ENCODE data around the gene PLK1.
"Not testable (repeated sequence)": the region's sequence is repeated elsewhere in the genome, so short reads cannot be mapped to it uniquely, and the experiment has no call there.

The PLK1 gene

DNA sequence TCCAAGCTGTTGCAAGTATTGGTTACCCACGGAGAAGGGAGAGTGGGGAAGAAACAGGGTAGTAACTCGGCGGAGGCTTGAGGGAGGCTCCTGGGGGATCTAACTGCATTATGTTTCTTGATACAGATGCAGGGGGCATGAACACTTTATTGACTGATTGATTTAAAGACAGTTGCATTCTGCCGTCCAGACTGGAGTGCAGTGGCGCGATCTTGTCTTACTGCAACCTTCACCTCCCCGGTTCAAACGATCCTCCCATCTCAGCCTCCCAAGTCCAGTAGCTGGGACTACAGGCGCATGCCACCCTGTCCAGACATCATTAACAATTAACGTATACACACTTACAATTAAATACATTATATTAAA lies 49.4 kb downstream of the PLK1 start:
- Histone ChIP-seq H3K4me1 (ENCODE audit: insufficient read depth, low read length, poor library complexity, severe bottlenecking) (no peaks in the 10 kb centered on the region), H3F3A (ENCODE audit: low read depth) (no peaks in the 10 kb centered on the region), H3K27me3 (ENCODE audit: insufficient read depth, low read length, poor library complexity, severe bottlenecking) (no peaks in the 10 kb centered on the region), H2AFZ (ENCODE audit: low read length) (peak overlapping the region; percentile 90), H4K20me1 (ENCODE audit: insufficient read depth, low read length, poor library complexity, severe bottlenecking) (no peaks in the 10 kb centered on the region), H3K9ac (ENCODE audit: low read depth, low read length, poor library complexity, severe bottlenecking) (no peak overlapping the region), H3K9me2 (replicated peaks; ENCODE audit: low read depth, low read length) (no peaks in the 10 kb centered on the region), H3K4me3 (ENCODE audit: low read length, poor library complexity, severe bottlenecking) (no peak overlapping the region), H3K9me3 (ENCODE audit: insufficient read depth, low read depth, low read length) (no peaks in the 10 kb centered on the region; the same call in 1 of the 2 replicates), H3K36me3 (ENCODE audit: insufficient read depth, low read length) (no peaks in the 10 kb centered on the region), H3K79me2 (ENCODE audit: insufficient read depth, low read length) (no peaks in the 10 kb centered on the region), H3K4me2 (ENCODE audit: low read depth, low read length, poor library complexity, severe bottlenecking) (peak overlapping the region; percentile 46)
- TF ChIP-seq EZH2phosphoT487 (IDR thresholded peaks at IDR 0.05; ENCODE audit: borderline replicate concordance) = no peak
- TF ChIP-seq, protein P1, sequence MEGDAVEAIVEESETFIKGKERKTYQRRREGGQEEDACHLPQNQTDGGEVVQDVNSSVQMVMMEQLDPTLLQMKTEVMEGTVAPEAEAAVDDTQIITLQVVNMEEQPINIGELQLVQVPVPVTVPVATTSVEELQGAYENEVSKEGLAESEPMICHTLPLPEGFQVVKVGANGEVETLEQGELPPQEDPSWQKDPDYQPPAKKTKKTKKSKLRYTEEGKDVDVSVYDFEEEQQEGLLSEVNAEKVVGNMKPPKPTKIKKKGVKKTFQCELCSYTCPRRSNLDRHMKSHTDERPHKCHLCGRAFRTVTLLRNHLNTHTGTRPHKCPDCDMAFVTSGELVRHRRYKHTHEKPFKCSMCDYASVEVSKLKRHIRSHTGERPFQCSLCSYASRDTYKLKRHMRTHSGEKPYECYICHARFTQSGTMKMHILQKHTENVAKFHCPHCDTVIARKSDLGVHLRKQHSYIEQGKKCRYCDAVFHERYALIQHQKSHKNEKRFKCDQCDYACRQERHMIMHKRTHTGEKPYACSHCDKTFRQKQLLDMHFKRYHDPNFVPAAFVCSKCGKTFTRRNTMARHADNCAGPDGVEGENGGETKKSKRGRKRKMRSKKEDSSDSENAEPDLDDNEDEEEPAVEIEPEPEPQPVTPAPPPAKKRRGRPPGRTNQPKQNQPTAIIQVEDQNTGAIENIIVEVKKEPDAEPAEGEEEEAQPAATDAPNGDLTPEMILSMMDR (conservative IDR thresholded peaks at IDR 0.05; ENCODE audit: low read length) = no peak; the same call in 1 of the 2 replicates

DNA sequence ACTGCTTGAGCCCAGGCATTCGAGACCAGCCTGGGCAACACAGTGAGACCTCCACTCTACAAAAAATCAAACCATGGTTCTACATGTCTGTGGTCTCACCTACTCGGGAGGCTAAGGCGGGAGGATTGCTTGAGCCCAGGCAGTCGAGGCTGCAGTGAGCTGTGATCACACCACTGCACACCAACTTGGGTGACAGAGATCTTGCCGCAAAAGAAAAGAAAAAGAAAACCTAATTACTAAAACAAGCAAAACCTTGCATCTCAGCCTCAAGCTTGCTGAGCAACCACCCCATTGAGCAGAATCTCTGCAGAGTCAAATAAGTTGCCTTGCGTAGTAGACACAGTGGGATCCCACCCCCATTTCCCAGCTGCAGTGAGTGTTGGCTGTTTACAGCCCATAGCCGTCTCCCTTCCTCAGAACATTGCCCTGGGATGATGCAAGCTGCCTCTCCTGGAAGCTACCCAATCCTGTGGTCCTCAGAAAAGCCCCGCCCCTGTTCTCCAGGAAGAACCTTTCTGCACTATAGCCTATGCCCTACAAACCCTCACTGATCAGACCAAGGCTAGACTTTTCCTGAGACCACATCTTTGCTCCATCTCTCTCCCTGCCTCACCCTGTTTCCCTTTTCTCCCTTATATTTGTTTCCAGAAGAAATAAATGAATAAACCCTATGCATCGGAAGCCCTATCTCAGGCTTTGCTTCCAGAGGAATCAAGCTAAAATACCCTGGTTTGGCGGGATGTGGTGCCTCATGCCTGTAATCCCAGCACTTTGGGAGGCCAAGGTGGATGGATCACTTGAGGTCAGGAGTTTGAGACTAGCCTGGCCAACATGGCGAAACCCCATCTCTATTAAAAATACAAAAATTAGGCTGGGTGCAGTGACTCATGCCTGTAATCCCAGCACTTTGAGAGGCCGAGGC lies 51.1 kb downstream of the PLK1 start:
- Histone ChIP-seq H3K9me3 (ENCODE audit: insufficient read depth, low read depth, low read length) (no peaks in the 10 kb centered on the region), H3K4me2 (ENCODE audit: low read depth, low read length, poor library complexity, severe bottlenecking) (no peak overlapping the region), H3K4me1 (ENCODE audit: insufficient read depth, low read length, poor library complexity, severe bottlenecking) (no peaks in the 10 kb centered on the region), H4K20me1 (ENCODE audit: insufficient read depth, low read length, poor library complexity, severe bottlenecking) (no peaks in the 10 kb centered on the region), H3K9ac (ENCODE audit: low read depth, low read length, poor library complexity, severe bottlenecking) (no peak overlapping the region), H3K27me3 (ENCODE audit: insufficient read depth, low read length, poor library complexity, severe bottlenecking) (no peaks in the 10 kb centered on the region), H3K36me3 (ENCODE audit: insufficient read depth, low read length) (no peaks in the 10 kb centered on the region), H3K4me3 (ENCODE audit: low read length, poor library complexity, severe bottlenecking) (no peak overlapping the region), H3K9me2 (replicated peaks; ENCODE audit: low read depth, low read length) (no peaks in the 10 kb centered on the region), H3F3A (ENCODE audit: low read depth) (no peaks in the 10 kb centered on the region), H3K79me2 (ENCODE audit: insufficient read depth, low read length) (no peaks in the 10 kb centered on the region), H2AFZ (ENCODE audit: low read length) (peak overlapping the region; percentile 81)
- TF ChIP-seq EZH2phosphoT487 (IDR thresholded peaks at IDR 0.05; ENCODE audit: borderline replicate concordance) = no peak
- TF ChIP-seq, protein P1 (conservative IDR thresholded peaks at IDR 0.05; ENCODE audit: low read length) = no peak

- H3F3A ChIP-seq (ENCODE audit: low read depth) = no peaks in the 10 kb centered on the region
- H3K27me3 ChIP-seq (ENCODE audit: insufficient read depth, low read length, poor library complexity, severe bottlenecking) = no peaks in the 10 kb centered on the region
- TF ChIP-seq, protein P1 (conservative IDR thresholded peaks at IDR 0.05; ENCODE audit: low read length) = no peak
- no peak for TF ChIP-seq EZH2phosphoT487 (IDR thresholded peaks at IDR 0.05; ENCODE audit: borderline replicate concordance)
- H3K4me1 ChIP-seq (ENCODE audit: insufficient read depth, low read length, poor library complexity, severe bottlenecking) = no peaks in the 10 kb centered on the region
- H3K9me3 ChIP-seq (ENCODE audit: insufficient read depth, low read depth, low read length) = no peaks in the 10 kb centered on the region
- no peaks in the 10 kb centered on the region for H3K9me2 ChIP-seq (replicated peaks; ENCODE audit: low read depth, low read length)
- peak overlapping the region; percentile 79; the same call in 1 of the 2 replicates for H2AFZ ChIP-seq (ENCODE audit: low read length)
- no peak overlapping the region for H3K4me2 ChIP-seq (ENCODE audit: low read depth, low read length, poor library complexity, severe bottlenecking)
- no peak overlapping the region for H3K9ac ChIP-seq (ENCODE audit: low read depth, low read length, poor library complexity, severe bottlenecking)
- no peak overlapping the region for H3K4me3 ChIP-seq (ENCODE audit: low read length, poor library complexity, severe bottlenecking)
- H4K20me1 ChIP-seq (ENCODE audit: insufficient read depth, low read length, poor library complexity, severe bottlenecking) = no peaks in the 10 kb centered on the region
- no peaks in the 10 kb centered on the region for H3K36me3 ChIP-seq (ENCODE audit: insufficient read depth, low read length)
- no peaks in the 10 kb centered on the region for H3K79me2 ChIP-seq (ENCODE audit: insufficient read depth, low read length)
These were observed 55.6 kb downstream of the PLK1 start for GRCh38 chr16:23734176-23734893.

DNA sequence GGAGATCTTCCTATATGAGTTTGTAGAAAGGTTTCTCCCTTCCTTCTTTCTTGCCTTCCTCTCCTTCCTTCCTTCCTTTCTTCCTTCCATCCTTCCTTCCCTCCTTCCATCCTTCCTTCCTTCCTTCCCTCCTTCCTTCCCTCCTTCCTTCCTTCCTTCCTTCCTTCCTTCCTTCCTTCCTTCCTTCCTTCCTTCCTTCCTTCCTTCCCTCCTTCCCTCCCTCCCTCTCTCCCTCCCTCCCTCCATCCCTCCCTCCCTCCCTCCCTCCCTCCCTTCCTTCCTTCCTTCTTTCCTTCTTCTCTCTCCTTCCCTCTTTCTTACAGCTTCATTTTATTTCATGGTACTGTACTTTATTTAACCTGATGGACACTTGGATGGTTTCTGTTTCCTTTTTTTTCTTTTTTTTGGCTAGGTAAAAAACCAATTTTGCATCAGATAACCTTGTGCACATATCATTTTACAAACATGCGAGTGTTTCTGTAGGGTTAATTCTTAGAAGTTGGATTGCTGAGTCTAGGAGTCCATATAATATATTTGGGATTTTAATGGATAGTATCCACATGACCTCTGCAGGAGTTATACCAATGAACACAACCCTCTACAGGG lies 58.8 kb downstream of the PLK1 start:
- H3F3A ChIP-seq (ENCODE audit: low read depth); H3K9me2 ChIP-seq (replicated peaks; ENCODE audit: low read depth, low read length); H3K79me2 ChIP-seq (ENCODE audit: insufficient read depth, low read length); H3K36me3 ChIP-seq (ENCODE audit: insufficient read depth, low read length); H3K9ac ChIP-seq (ENCODE audit: low read depth, low read length, poor library complexity, severe bottlenecking); H3K27me3 ChIP-seq (ENCODE audit: insufficient read depth, low read length, poor library complexity, severe bottlenecking); H3K4me1 ChIP-seq (ENCODE audit: insufficient read depth, low read length, poor library complexity, severe bottlenecking); H4K20me1 ChIP-seq (ENCODE audit: insufficient read depth, low read length, poor library complexity, severe bottlenecking); H3K4me2 ChIP-seq (ENCODE audit: low read depth, low read length, poor library complexity, severe bottlenecking); H3K9me3 ChIP-seq (ENCODE audit: insufficient read depth, low read depth, low read length); H3K4me3 ChIP-seq (ENCODE audit: low read length, poor library complexity, severe bottlenecking); H2AFZ ChIP-seq (ENCODE audit: low read length): not testable (repeated sequence)
